CD14-positive monocyte (primary cell): Measurements from ENCODE around the gene OVCA2. TPM values are rescaled to one million over a fixed set of nuclear protein-coding genes. Genes with fewer than 3 reads are reported as not detected.
A peak's percentile ranks its signal among the peaks of the same experiment; 100 is the strongest.

Source experiments
- DNase-seq, 3 donors: peaks; one replicate each; pipeline ENCODE4 v3.0.0-alpha.2; 2011 to 2022
- H2AFZ ChIP-seq: 2 replicates; pipeline ENCODE4 v1.6.0; 2012; ENCODE audit warnings: mild to moderate bottlenecking, low read depth, low read length, inconsistent platforms; ENCODE audit not compliant: insufficient read depth, poor library complexity, severe bottlenecking
- H3K27ac ChIP-seq, 2 donors: 1 replicate in 1 of 2; 2 replicates in 1 of 2; pipeline ENCODE4 v1.5.1; 2012 to 2013; ENCODE audit warnings: low read length in 2 of 2, control low read depth in 1 of 2, inconsistent platforms in 1 of 2, low read depth in 1 of 2, mild to moderate bottlenecking in 1 of 2
- H3K27me3 ChIP-seq, 2 donors: one replicate each; pipeline versions ENCODE4 v1.6.0 to v1.6.1; 2011 to 2013; ENCODE audit warnings: low read length in 2 of 2; ENCODE audit not compliant: control insufficient read depth in 2 of 2, insufficient read depth in 2 of 2
- H3K36me3 ChIP-seq, 2 donors: replicated peaks in 1 of 2; 1 replicate in 1 of 2; 2 replicates in 1 of 2; pipeline versions ENCODE4 v1.5.1 to v1.6.1; 2012 to 2013; ENCODE audit warnings: low read length in 2 of 2, control low read depth in 1 of 2, inconsistent platforms in 1 of 2, mild to moderate bottlenecking in 1 of 2; ENCODE audit not compliant: insufficient read depth in 2 of 2, control insufficient read depth in 1 of 2
- H3K4me1 ChIP-seq, 2 donors: 1 replicate in 1 of 2; 2 replicates in 1 of 2; pipeline versions ENCODE4 v1.5.1 to v1.6.1; 2012 to 2013; ENCODE audit warnings: low read length in 2 of 2, control low read depth in 1 of 2, inconsistent platforms in 1 of 2, mild to moderate bottlenecking in 1 of 2, moderate library complexity in 1 of 2; ENCODE audit not compliant: insufficient read depth in 2 of 2, control insufficient read depth in 1 of 2
- H3K4me2 ChIP-seq: replicated peaks from 2 replicates; pipeline ENCODE3; 2012; ENCODE audit warnings: low read length, moderate library complexity, mild to moderate bottlenecking; ENCODE audit not compliant: poor library complexity, severe bottlenecking; ENCODE audit errors: extremely low read depth
- H3K4me3 ChIP-seq, 3 experiments: fragments of 200-600 bp in 1 of 3; sonication (generic) in 1 of 3; replicated peaks in 1 of 3; 1 replicate in 2 of 3; 2 replicates in 1 of 3; pipeline ENCODE4 v1.5.1; 2011 to 2013; ENCODE audit warnings: low read length in 3 of 3, mild to moderate bottlenecking in 3 of 3, control low read depth in 2 of 3, low read depth in 2 of 3, inconsistent platforms in 1 of 3, moderate library complexity in 1 of 3
- H3K79me2 ChIP-seq: 2 replicates; pipeline ENCODE4 v1.6.0; 2012; ENCODE audit warnings: mild to moderate bottlenecking, control low read depth, inconsistent platforms, low read length, moderate library complexity; ENCODE audit not compliant: insufficient read depth
- H3K9ac ChIP-seq: 2 replicates; pipeline ENCODE4 v1.6.0; 2017; ENCODE audit warnings: low read length, mild to moderate bottlenecking; ENCODE audit not compliant: insufficient read depth, poor library complexity, severe bottlenecking
- H3K9me3 ChIP-seq, 2 donors: replicated peaks in 1 of 2; 1 replicate in 1 of 2; 2 replicates in 1 of 2; pipeline versions ENCODE4 v1.5.1 to v1.6.1; 2012 to 2013; ENCODE audit warnings: low read length in 2 of 2, control low read depth in 1 of 2; ENCODE audit not compliant: control insufficient read depth in 1 of 2, insufficient read depth in 1 of 2
- H4K20me1 ChIP-seq: 2 replicates; pipeline ENCODE4 v1.6.0; 2012; ENCODE audit warnings: mild to moderate bottlenecking, low read length, control low read depth, moderate library complexity; ENCODE audit not compliant: insufficient read depth
- H3K27ac Mint-ChIP-seq, 7 donors: one replicate each; pipeline ENCODE4 v1.8.0; 2020; ENCODE audit warnings: mild to moderate bottlenecking in 7 of 7, mixed read lengths in 7 of 7, moderate library complexity in 6 of 7, inconsistent platforms in 2 of 7
- H3K27me3 Mint-ChIP-seq, 3 donors: one replicate each; pipeline ENCODE4 v1.8.0; 2021 to 2022; ENCODE audit warnings: low read depth in 3 of 3, mild to moderate bottlenecking in 3 of 3, mixed read lengths in 3 of 3, moderate library complexity in 3 of 3, inconsistent platforms in 1 of 3
- H3K36me3 Mint-ChIP-seq, 2 donors: one replicate each; pipeline ENCODE4 v1.8.0; 2020; ENCODE audit warnings: mixed read lengths in 2 of 2, inconsistent platforms in 1 of 2, mild to moderate bottlenecking in 1 of 2
- H3K4me1 Mint-ChIP-seq: one replicate; pipeline ENCODE4 v1.8.0; 2020; ENCODE audit warnings: mild to moderate bottlenecking, mixed read lengths
- H3K4me3 Mint-ChIP-seq, 2 donors: one replicate each; pipeline ENCODE4 v1.8.0; 2020; ENCODE audit warnings: mild to moderate bottlenecking in 2 of 2, mixed read lengths in 2 of 2, moderate library complexity in 1 of 2
- H3K9me3 Mint-ChIP-seq, 7 donors: one replicate each; pipeline ENCODE4 v1.8.0; 2020 to 2022; ENCODE audit warnings: mixed read lengths in 7 of 7, mild to moderate bottlenecking in 6 of 7, moderate library complexity in 6 of 7, inconsistent platforms in 2 of 7
- CTCF ChIP-seq: fragments of 200-600 bp; IDR thresholded peaks from one replicate; pipeline ENCODE4 v1.8.0; 2022; ENCODE audit warnings: antibody characterized with exemption, mild to moderate bottlenecking
- WGBS: methylation state at CpG from one replicate; pipeline ENCODE4 v1.1.5; 2013; ENCODE audit warnings: missing lambda C conversion rate; ENCODE audit not compliant: insufficient coverage; 5-methylcytosine and 5-hydroxymethylcytosine counted together
- intact Hi-C, 2 donors: fragments of 100-400 bp; cut with micrococcal nuclease; formaldehyde crosslinking; loops; one replicate each; pipeline versions ENCODE4 v1.15.0 to v1.15.1; 2023
- polyA plus RNA-seq, 3 donors: library from polyadenylated mRNA; depleted of rRNA in 1 of 3; unstranded in 2 of 3; stranded (reverse) in 1 of 3; fragments of 300-500 nt in 2 of 3; fragments of >200 nt in 1 of 3; fragmentation: Illumina TruSeq in 2 of 3; gene quantifications; 1 replicate in 2 of 3; 2 replicates in 1 of 3; pipeline ENCODE4 v1.2.3, GENCODE V29; 2012 to 2021

Gene OVCA2
- polyA plus RNA-seq, 3 donors: 30.5 to 94.9 (median 69.1) TPM

- Histone ChIP-seq H3K4me3 (peak overlapping the region in 1 of 3 experiments; percentile 37), H3K9ac (peak overlapping the region; percentile 50), H3K4me1 (peaks cover 68 to 72% of the 10 kb centered on the region in 2 donors), H3K4me2 (peak overlapping the region; percentile 37), H3K79me2 (no peaks in the 10 kb centered on the region), H3K9me3 (no peaks in the 10 kb centered on the region), H4K20me1 (no peaks in the 10 kb centered on the region), H3K36me3 (peaks cover 10 to 27% of the 10 kb centered on the region in 2 donors), H3K27ac (peak overlapping the region; percentile 74 to 76), H2AFZ (no peak overlapping the region), H3K27me3 (peaks cover 0 to 6% of the 10 kb centered on the region in 2 donors)
- intact Hi-C loops: loop anchor here in 1 of 2 donors (5.0 kb wide), 1 partner anchor 38 kb away; no protein-coding TSS in a partner anchor
- DNase-seq: no peak
- peaks cover 71% of the 10 kb centered on the region for H3K4me1 Mint-ChIP-seq
- 67% methylated on average over 2 of the region's 8 CpGs for WGBS
- H3K4me3 Mint-ChIP-seq: peak overlapping the region; percentile 28 to 78
- no peak for TF ChIP-seq CTCF
- peaks cover 0 to 3% (median 0%) of the 10 kb centered on the region in 7 donors for H3K9me3 Mint-ChIP-seq
- H3K36me3 Mint-ChIP-seq: peaks cover 60 to 65% of the 10 kb centered on the region in 2 donors
- H3K27me3 Mint-ChIP-seq: peaks cover 17 to 37% (median 34%) of the 10 kb centered on the region in 3 donors
- H3K27ac Mint-ChIP-seq: peak overlapping the region; percentile 51 to 90 (median 89)
Measured at GRCh38 chr17:2084036-2084765, 42.4 kb downstream of the OVCA2 start.

GRCh38 chr17:2084766-2085647, 43.2 kb downstream of the OVCA2 start:
- intact Hi-C loops: loop anchor here (5.0 kb wide), 2 partner anchors 37 to 72 kb away; no protein-coding TSS in a partner anchor
- Histone ChIP-seq H3K4me2 (peak overlapping the region; percentile 37), H3K9me3 (no peaks in the 10 kb centered on the region), H2AFZ (no peak overlapping the region), H4K20me1 (no peaks in the 10 kb centered on the region), H3K27me3 (peaks cover 0 to 6% of the 10 kb centered on the region in 2 donors), H3K79me2 (no peaks in the 10 kb centered on the region), H3K36me3 (peaks cover 10 to 27% of the 10 kb centered on the region in 2 donors), H3K27ac (peak overlapping the region in 1 of 2 donors; percentile 76), H3K4me1 (peaks cover 76 to 80% of the 10 kb centered on the region in 2 donors), H3K9ac (peak overlapping the region; percentile 50), H3K4me3 (peak overlapping the region in 1 of 3 experiments; percentile 37)
- TF ChIP-seq CTCF: no peak
- peak overlapping the region; percentile 59 to 78 for H3K4me3 Mint-ChIP-seq
- H3K27me3 Mint-ChIP-seq: peaks cover 16 to 35% (median 34%) of the 10 kb centered on the region in 3 donors
- peak overlapping the region; percentile 51 to 90 (median 89) for H3K27ac Mint-ChIP-seq
- no peak for DNase-seq
- peaks cover 0 to 3% (median 0%) of the 10 kb centered on the region in 7 donors for H3K9me3 Mint-ChIP-seq
- peaks cover 52 to 59% of the 10 kb centered on the region in 2 donors for H3K36me3 Mint-ChIP-seq
- peaks cover 79% of the 10 kb centered on the region for H3K4me1 Mint-ChIP-seq
- 76% methylated on average over 5 of the region's 13 CpGs for WGBS
